Calu3 (cell line): Measurements from ENCODE around the gene SLC9A4. TPM values are rescaled to one million over a fixed set of nuclear protein-coding genes. Genes with fewer than 3 reads are reported as not detected.

Source experiments
- BruUV-seq: library from RNA; stranded (reverse); fragments of 400-500 nt; replicated peaks from 2 replicates; lab custom pipeline; 2021; lab: Mats Ljungman, UMichigan
- CTCF ChIA-PET: fragments of 300-600 bp; sonication (Branson Sonifier 250); formaldehyde crosslinking; loops from one replicate; lab custom pipeline; 2022; ENCODE audit warnings: antibody characterized with exemption; lab: Charles Lee
- DNase-seq: peaks from one replicate; pipeline ENCODE4 v3.0.0; 2022
- H3K27ac Mint-ChIP-seq: one replicate; pipeline ENCODE4 v1.8.0; 2022; ENCODE audit warnings: mixed read lengths; ENCODE audit not compliant: unreplicated experiment
- H3K27me3 Mint-ChIP-seq: one replicate; pipeline ENCODE4 v1.8.0; 2022; ENCODE audit warnings: mixed read lengths; ENCODE audit not compliant: unreplicated experiment
- H3K36me3 Mint-ChIP-seq: one replicate; pipeline ENCODE4 v1.8.0; 2022; ENCODE audit warnings: mild to moderate bottlenecking, moderate library complexity, mixed read lengths; ENCODE audit not compliant: insufficient read depth, unreplicated experiment
- H3K4me1 Mint-ChIP-seq: one replicate; pipeline ENCODE4 v1.8.0; 2022; ENCODE audit warnings: mild to moderate bottlenecking, low read depth, mixed read lengths; ENCODE audit not compliant: unreplicated experiment
- H3K4me3 Mint-ChIP-seq: one replicate; pipeline ENCODE4 v1.8.0; 2022; ENCODE audit warnings: mild to moderate bottlenecking, low read depth, moderate library complexity, mixed read lengths; ENCODE audit not compliant: unreplicated experiment
- H3K9me3 Mint-ChIP-seq: one replicate; pipeline ENCODE4 v1.8.0; 2022; ENCODE audit warnings: low read depth, mixed read lengths; ENCODE audit not compliant: unreplicated experiment
- CTCF ChIP-seq: fragments of 200-600 bp; IDR thresholded peaks from one replicate; pipeline ENCODE4 v1.8.0; 2022; ENCODE audit warnings: antibody characterized with exemption; ENCODE audit not compliant: unreplicated experiment
- intact Hi-C: fragments of 100-400 bp; cut with micrococcal nuclease; formaldehyde crosslinking; loops from one replicate; pipeline ENCODE4 v1.10.0; 2022; ENCODE audit not compliant: unreplicated experiment
- total RNA-seq: library from RNA; stranded (reverse); gene quantifications from 2 replicates; pipeline ENCODE4 v1.2.3, GENCODE V29; 2022

Gene SLC9A4
- total RNA-seq, 1 experiment from 2014 or later = 0.12 TPM

GRCh38 chr2:102549027-102549426, 76.0 kb downstream of the SLC9A4 start:
- Mint-ChIP-seq H3K27me3 (no peaks in the 10 kb centered on the region), H3K4me1 (no peaks in the 10 kb centered on the region), H3K27ac (no peak overlapping the region), H3K9me3 (no peaks in the 10 kb centered on the region), H3K36me3 (peaks cover 5% of the 10 kb centered on the region), H3K4me3 (no peak overlapping the region)
- intact Hi-C loops = no loop called here
- BruUV-seq = no TSS peak
- CTCF ChIA-PET = no interaction called here
- no peak for DNase-seq
- no peak for TF ChIP-seq CTCF

- TF ChIP-seq CTCF = no peak
- CTCF ChIA-PET = interaction anchor here (0.8 kb wide), 1 partner anchor 9 kb away, joined by 3 read pairs; no protein-coding TSS in a partner anchor
- Mint-ChIP-seq H3K4me1 (no peaks in the 10 kb centered on the region), H3K27me3 (no peaks in the 10 kb centered on the region), H3K4me3 (no peak overlapping the region), H3K9me3 (no peaks in the 10 kb centered on the region), H3K36me3 (peaks cover 5% of the 10 kb centered on the region), H3K27ac (no peak overlapping the region)
- no TSS peak for BruUV-seq
- no peak for DNase-seq
- intact Hi-C loops = no loop called here
Observed at GRCh38 chr2:102550151-102550550, 77.1 kb downstream of the SLC9A4 start.

GRCh38 chr2:102551329-102552096, 78.5 kb downstream of the SLC9A4 start:
- no peak overlapping the region for H3K4me3 Mint-ChIP-seq
- CTCF ChIA-PET = no interaction called here
- H3K9me3 Mint-ChIP-seq = no peaks in the 10 kb centered on the region
- DNase-seq = no peak
- H3K36me3 Mint-ChIP-seq = peaks cover 1% of the 10 kb centered on the region
- H3K27ac Mint-ChIP-seq = no peak overlapping the region
- H3K4me1 Mint-ChIP-seq = no peaks in the 10 kb centered on the region
- no peaks in the 10 kb centered on the region for H3K27me3 Mint-ChIP-seq
- BruUV-seq = no TSS peak
- TF ChIP-seq CTCF = no peak
- intact Hi-C loops = no loop called here

- CTCF ChIA-PET = no interaction called here
- TF ChIP-seq CTCF = no peak
- H3K27ac Mint-ChIP-seq = no peak overlapping the region
- H3K4me3 Mint-ChIP-seq = no peak overlapping the region
- intact Hi-C loops = no loop called here
- no peaks in the 10 kb centered on the region for H3K9me3 Mint-ChIP-seq
- H3K36me3 Mint-ChIP-seq = no peaks in the 10 kb centered on the region
- H3K27me3 Mint-ChIP-seq = no peaks in the 10 kb centered on the region
- no peak for DNase-seq
- no peaks in the 10 kb centered on the region for H3K4me1 Mint-ChIP-seq
- BruUV-seq = no TSS peak
Observed at GRCh38 chr2:102553601-102554000, 80.6 kb downstream of the SLC9A4 start.
